Stimulated activated CD4-positive, alpha-beta T cell treated with anti-CD3 and anti-CD28 coated beads, TNF-alpha, amount 100 ng/mL, for 4 hours (primary cell): ENCODE measurements around the gene ATF6.

ENCODE experiments used
- DNase-seq, 3 experiments: peaks; one replicate each; pipeline ENCODE4 v3.0.0-alpha.2; 2020; ENCODE audit warnings: low read depth in 3 of 3

The ATF6 gene

DNA sequence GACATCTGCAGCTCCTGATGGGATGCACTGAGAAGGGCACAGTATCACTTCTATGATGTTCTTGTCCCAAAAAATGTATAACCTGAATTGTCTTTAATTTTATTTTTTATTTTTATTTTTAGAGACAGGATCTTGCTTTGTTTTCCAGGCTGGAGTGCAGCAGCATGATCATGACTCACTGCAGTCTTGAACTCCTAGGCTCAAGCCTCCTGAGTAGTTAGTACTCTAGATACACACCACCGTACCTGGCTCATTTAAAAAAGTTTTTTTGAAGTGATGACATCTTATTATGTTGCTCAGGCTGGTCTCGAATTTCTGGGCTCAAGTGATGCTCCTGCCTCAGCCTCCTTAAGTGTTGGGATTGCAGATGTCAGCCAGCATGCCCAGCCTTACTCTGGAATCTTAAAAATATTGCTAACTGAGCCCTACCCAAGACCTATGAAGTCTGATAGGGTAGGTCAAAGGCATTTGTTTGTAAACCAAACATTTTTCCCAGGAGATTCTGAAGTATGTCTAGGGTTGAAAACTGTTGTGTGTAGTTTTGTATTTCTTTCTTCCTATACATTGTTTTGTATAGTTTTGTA lies 68.9 kb downstream of the ATF6 start:
- DNase-seq, result no peak

DNA sequence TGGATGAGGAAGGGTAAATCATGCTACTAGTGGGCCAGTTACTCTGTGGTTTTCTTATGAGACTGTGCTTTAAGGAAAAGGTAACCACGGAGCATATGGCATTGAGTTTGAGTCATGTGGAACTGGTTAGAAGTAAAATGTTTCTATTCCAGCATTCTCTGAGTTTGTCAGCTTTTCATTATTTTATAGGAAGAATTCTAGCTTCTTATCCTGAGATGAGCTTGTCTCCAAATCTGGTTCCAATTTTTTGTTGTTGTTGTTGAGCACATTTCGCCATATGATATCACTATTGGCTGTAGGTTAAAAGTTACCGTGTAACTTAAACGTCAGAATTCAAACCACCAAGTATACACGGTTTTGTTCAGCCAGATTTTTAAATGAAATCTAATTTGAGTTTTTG lies 69.9 kb downstream of the ATF6 start:
- no peak for DNase-seq

DNA sequence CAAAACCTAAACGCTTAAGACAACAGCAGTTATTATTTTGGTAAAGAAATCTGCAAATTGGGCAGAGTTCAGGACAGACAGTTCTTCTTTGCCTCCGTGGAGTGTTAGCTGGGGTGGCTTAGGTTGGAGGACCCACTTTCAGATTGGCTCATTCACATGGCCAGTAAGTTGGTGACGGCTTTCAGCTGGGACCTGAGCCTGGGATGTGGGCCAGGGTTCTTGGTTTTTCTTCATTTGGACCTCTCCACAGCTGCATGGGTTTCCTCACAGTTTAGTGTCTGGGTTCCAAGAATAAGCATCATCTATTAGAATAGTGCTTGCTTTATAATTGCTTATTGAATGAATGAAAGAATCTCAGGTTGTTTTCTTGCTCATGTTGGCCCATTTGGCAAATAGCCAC lies 72.2 kb downstream of the ATF6 start:
- DNase-seq, result no peak

DNA sequence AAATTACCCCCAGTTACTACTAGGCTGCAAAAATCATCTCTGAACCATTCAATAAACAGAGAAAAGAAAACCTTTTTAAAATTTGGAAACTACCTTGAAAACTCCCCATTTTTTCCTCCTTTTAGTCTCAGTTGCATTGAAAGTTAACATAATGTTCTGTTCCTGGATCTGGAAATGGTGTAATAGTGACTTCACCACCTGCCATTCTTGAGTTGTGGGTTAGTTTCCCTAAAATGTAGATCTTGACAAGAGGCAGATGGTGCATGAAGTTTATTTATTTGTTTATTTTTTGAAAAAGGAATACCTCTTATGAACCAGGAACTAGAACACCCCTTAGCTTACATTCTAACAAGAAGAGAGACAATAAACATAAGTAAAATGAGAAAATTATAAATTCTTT lies 72.8 kb downstream of the ATF6 start:
- no peak for DNase-seq

DNA sequence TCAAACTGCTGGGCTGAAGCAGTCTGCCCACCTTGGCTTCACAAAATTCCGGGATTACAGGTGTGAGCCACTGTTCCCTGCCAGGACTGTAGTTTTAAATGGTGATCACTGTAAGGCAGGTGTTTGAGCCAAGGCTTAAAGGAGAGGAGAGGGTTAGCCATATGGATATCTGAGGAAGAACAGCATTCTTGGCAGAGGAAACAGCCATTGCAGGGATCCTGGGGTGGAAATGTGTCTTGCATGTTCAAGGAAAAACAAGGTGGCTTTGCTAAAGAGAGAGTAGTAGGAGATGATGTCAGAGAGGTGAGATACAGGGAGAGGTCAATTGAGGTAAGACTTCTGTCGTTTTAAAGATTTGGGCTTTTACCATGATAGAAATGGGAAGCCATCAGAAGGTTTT lies 73.5 kb downstream of the ATF6 start:
- DNase-seq, result no peak

DNA sequence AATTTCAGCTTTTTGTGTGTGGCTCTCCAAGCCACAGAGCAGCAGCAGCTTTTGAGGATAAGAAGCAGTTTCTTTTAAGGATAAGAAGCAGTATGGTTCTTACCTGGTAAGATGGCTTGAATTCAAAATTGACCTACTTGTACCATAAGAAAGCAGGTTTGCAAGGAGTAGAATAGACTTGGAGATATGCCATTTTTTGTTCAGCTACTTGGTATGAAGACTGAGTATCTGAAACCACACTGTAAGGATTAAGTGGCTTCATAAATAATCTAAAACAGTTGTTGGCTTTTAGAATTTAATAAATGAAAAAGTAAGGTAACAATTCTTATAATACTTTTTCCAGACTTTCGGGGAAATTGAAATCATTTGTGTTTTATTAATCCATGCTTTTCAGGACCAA lies 74.2 kb downstream of the ATF6 start:
- DNase-seq, result no peak

DNA sequence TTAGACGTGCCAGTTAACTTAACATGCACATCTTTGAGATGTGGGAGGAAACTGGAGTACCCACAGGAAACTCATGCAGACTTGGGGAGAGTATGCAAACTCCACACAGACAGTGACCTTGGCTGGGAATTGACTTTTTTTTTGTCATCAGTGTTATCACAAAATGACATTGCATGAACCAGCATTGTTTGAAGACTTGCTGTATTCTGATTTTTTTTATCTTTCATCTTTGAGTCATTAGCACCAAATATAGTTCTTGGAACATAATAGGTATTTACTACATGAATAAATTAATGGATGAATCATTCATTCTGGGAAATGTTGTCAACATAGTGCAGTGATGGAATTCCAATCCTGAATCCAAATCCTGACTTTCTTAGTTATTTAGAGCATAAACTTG lies 77.0 kb downstream of the ATF6 start:
- no peak for DNase-seq

DNA sequence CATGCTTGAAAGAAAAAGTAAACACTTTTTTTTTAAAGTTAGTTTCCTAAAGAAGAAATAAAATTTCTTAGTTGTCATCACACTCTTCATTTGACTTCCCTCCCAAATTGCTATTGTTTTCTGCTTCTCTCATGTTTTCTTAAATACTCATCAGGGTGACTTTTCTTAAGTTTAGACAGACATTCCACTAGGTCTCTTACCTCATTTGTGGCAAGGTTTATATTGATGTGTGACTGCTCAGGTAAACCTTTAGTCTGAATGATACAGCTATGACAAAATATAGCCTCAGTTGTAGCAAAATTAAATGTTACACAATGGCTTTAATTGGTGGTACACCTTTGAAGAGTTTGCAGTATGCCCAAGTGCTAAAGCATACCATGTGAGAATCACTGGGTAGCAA lies 78.6 kb downstream of the ATF6 start:
- no peak for DNase-seq

DNA sequence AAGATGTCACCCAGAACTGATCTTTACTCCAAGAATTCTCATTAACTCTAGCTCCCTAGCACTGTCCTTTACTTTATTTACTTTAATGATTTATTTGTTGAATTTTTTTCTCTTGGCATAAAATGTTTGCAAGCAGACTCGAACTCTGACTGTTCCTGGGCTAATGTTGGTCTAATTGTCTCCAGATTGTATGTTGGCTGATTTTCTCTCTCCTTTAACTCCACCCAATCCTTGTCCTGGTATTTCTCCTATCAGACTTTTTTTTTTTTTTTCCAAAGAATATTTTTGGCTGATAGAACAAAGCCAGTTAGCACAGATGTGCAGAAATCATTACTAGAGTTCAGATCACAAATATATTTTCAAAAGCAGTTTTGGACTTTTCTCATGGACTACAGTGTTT lies 82.6 kb downstream of the ATF6 start:
- no peak for DNase-seq

DNA sequence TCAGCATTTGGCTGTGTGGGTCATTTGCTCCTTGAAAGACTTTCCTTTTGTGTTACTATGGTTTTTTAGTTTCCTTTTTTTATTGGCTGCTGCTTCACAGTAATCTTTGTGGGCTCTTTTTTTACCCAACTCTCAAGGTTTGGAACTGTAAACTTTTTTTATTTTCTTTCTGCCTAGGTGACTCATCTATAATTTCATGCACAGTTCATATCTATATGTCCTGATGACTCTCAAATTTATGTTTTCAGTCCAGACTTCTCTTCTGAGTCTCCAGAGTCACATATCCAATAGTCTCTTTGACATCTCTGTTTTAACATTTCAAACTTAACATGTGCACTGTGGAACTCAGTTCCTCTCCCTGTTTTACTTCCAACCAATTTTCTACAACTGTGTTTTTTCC lies 83.4 kb downstream of the ATF6 start:
- DNase-seq, result no peak

DNA sequence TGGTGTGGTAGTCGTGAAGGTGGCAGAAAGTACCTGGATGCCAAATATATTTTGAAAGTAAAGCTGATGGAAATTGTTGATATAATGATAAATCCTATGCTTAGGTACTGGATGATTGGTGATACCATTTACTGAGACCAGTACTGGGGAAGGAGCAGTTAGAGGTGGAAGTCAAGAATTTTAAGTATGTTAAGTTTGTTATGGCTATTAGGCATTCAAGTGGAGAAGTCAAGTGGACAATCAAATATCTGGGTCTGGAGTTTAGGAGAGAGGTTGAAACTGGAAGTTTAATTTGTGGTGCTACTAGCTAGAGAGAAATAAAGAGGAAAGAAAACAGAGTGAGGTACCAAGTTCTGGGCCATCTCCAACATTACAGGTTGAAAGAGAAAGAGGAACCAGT lies 89.1 kb downstream of the ATF6 start:
- no peak for DNase-seq

DNA sequence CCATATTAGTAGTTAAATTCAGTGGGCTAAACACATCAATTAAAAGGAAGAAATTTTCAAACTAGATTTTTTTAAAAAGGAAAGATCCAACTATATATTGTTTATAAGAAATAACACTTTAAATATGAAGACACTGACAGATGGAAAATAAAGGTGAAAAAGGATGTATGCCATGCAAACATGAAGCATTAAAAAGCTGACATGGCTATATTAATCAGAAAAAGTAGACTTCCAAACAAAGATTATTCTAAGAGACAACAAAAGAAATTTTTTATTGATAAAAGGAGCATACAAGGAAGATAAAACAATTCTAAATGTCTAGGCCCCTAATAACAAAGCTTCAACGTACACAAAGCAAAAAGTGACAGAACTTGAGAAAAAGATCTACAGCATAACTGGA lies 92.2 kb downstream of the ATF6 start:
- DNase-seq, result no peak

DNA sequence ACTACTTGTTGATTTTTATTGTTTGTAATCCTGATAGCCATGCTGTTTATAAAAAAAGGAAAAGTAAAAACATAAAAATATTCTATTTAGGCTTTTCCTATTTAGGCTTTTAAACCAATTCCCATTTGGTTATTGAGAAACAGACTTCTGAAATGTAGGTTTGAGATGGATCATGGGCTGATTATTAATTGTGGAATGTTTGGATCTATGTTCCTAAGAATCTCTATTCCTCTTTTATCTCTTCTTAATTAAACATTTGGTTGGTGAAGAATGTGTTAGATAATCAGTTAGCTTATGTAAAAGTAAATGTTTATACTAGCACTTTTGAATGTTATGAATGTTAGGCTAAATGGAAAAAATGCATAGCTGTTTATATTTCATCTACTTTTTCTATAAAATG lies 97.4 kb downstream of the ATF6 start:
- no peak for DNase-seq

DNA sequence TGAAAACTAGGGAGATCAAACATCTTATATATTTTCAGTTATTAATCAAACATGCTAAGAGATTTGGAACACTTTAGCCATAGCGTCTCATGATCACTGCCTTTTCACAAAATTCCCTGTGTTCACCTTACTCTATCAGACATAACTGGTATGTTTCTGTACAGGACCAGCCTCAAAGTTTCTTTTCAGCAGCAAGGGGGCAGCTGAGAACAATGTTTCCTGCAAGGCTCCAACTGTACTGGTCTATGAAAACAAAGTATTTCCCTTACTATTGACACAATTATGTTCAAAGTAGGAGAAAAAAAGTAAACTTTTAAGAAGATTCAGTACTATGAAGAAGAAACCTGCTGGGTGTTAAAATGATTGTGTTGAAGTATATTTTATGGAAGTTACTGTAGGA lies 98.5 kb downstream of the ATF6 start:
- DNase-seq, result no peak

DNA sequence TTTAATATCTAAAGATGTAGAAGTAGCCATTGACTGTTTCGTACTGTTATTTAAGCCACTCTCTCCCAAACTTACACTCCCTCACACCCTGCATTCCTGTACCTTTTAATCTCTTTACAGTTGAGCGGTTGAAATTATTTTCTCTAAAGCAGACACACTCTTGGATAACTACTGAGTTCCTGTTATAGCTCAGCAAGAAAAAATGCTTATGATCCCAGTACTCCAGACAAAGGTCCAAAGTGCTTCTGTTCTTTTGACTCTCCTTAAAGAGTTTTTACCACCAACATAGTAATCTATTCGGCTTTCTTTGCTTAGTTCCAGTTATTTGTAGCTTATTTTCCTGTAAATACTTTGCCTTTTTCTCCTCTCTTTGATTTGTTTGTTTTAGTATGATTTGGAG lies 100.1 kb downstream of the ATF6 start:
- DNase-seq, result no peak

DNA sequence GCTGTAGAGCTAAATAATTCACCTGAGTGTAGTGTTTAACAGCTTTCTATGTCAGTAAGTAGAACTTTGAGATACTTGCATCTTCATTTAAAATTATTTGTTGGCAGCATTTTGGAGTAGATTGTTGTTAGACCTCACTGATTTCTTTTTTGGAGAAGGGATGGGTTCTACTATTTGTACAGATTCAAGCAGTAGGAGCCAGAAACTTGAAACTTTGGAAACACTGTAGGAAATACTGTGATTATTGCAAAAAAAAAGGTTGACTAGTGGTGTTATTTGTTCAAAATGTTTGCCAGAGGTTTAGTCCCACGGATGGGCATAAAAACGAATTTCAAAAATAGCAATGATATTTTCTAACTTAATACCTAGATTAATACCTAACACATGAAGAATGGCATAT lies 102.7 kb downstream of the ATF6 start:
- no peak for DNase-seq

DNA sequence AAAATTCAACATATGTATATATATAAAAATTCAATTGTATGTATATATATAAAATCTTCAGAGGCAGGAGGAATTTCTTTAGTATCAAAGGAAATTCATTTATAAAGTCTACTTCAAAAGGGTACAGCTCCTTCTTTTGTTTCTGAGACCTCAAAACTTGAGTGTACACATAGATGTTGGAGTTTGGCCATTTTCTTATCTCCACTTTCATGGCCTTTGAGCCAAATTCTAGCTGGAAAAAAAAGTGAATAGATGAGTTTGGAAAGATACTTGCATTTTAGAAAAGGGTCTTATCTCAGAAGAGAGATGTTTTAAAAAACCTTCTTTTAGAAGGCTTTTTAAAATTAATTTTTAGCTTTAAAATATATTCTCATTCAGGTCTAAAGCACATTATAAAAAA lies 103.2 kb downstream of the ATF6 start:
- no peak for DNase-seq

DNA sequence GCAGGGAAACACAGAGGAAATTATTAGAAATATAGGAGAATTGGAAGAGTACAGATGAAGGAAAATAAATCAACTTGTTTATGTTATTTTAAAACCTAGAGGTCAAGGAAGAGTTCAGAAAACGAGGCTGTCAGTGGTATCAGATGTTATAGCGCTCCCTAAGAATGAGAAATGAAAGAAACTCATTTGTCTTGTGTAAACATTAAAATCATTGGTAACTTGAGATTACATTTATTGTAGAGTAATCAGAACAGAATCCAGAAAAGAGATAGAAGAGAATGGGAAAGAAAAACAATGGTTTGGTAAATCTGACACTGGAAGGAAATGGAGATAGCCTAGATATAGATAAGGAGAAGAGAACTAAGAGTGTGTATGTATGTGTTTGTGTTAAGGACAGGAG lies 106.4 kb downstream of the ATF6 start:
- no peak for DNase-seq

DNA sequence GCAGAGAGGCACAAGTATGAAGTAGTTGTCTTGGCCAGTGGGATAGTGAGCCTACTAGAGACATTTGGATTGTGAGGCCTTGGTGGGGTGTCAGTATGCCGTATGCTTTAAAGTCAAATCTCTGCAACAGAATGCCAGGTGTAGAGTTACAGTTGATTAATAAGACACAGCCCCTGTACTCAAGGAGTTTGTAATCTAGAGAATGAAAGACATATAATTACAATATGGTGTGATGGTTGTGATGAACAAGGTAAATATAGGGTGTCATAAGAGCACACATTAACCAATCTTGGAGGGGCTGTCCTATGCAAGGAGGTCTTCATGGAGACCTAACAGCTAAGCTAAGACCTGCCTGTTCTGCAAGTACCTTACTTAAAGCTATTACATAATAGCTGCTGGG lies 113.1 kb downstream of the ATF6 start:
- no peak for DNase-seq

DNA sequence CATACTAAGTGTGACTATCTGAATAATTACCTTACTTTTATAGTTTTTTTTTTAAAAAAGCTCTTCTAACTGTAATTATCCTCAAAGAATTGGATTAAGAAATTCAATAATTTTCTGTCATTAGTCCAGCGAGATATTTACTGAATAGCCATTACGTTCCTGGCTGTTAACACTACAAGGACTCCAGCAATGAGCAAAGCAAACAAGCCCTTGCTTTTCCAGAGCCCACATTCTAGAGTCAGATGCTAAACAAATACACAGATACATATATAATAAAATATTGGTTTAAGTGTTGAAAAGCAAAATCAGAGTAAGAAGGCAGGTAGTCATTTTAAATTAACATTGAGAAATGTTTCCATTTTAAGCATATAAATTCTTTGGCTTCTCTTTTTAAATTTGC lies 118.4 kb downstream of the ATF6 start:
- DNase-seq, result no peak

DNA sequence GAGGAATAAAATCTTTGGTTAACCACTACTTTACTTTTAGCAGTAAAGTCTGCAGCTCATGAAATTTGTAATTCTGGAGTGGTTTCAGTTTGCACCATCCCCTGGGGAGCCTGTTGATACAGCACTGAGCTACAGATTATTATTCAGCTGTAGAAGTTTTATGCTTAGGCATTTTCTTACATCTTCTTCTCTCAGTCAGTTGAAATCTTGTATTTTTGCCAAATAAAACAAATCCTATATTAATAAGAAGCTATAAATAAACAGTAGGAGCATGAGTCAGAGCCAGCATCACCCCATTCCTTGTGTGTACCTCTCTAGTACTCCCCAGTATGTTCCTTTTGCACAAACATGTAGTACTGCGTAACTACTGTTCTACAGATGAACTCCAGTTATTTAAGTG lies 118.9 kb downstream of the ATF6 start:
- DNase-seq, result no peak

DNA sequence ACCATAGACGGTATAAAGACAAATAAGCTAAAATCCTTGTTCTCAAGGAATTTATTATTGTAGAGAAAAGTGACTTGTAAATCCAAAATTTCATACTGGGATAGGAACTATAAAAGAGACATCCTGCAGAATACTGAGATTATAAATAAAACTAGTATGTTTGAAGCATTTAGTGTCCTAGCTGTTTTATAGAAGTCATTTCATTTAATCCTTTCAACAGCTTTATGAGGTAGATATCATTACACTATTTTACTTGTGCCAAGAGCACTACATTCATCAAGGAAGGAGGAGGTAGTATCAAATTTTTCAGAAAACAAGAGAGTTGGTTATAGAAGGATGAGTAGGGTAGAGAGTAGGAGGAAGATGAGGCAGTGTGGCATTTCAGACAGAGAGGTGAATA lies 119.6 kb downstream of the ATF6 start:
- no peak for DNase-seq

DNA sequence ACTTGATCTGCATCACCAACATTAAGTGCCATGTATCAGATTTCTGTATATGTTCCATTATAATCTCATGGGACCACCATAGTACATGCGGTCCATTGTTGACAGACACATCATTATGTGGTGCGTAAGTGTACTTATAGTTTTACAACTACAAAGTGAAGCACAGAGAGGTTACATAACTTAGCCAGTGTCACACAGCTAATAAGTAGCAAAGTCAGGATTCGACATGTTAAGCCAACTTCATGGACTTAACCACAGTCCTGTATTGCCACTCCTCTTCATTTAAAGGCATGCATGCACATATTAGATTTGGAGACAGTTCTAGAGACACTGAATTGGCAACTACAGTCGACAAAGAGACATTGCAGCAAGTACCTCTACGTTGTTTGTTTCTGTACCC lies 120.5 kb downstream of the ATF6 start:
- no peak for DNase-seq

DNA sequence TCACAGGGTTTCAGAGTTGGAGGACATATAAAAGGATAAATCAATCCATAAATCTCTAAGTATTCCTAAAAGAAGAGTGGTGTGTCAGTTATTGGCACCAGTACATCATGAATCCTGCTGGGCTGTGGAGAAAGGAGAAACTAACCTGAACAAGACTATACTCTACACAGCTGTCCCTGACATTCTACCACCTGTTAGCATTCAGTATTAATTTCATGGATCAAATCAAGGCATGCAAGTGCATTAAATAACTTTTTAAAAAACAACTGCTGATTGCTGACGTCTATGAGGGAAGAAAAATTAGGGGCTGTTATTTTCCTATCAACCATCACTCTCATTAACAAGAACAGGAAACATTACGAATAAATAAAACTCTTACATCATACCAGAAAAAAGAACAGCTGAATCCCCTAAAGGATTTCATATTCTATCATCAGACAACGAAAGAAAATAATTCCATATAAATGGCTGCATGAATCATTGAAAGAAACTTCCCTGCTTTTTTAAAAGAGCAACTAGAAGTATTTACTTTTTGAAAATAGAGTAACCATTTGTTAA lies 121.7 kb downstream of the ATF6 start:
- no peak for DNase-seq

DNA sequence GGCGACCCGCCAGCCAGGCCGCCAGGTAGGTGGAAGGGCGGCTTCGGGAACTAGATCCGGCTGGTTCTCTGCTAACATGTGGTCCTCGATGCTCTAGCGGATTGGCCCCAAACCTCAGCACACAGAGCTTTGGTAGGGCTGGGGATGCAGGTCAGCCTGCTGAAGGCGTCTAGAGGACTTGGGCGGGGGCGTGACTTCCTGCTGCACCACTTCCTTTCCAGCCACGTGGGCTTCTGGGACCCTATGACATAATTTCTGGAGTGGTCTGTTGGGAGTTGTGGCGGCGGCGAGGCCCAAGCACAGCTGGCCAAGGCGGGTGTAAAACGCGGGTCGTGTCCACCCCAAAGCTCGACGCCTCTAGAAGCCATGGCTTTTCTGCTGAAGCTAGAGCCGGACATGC lies 124.5 kb downstream of the ATF6 start:
- DNase-seq, result no peak
